Kidney capillary endothelial cell (primary cell): ENCODE results near the gene ISY1.
"Not testable (repeated sequence)": the region's sequence is repeated elsewhere in the genome, so short reads cannot be mapped to it uniquely, and the experiment has no call there.

Experiments
- DNase-seq: peaks from one replicate; pipeline ENCODE4 v3.0.0-alpha.2; 2018; ENCODE audit warnings: low spot score

The ISY1 gene

GRCh38 chr3:129160891-129161859 lies at the start of gene ISY1:
Gene ISY1 (minus strand): TSS chr3:129161063. CDS start chr3:129160975, 88 bp downstream.
- peak; percentile 97 for DNase-seq

GRCh38 chr3:129207479-129207878 lies 46.6 kb upstream of the ISY1 start:
- no peak for DNase-seq

GRCh38 chr3:129205109-129205832 lies 44.4 kb upstream of the ISY1 start:
- DNase-seq = no peak

GRCh38 chr3:129204473-129204872 lies 43.6 kb upstream of the ISY1 start:
- DNase-seq = no peak

- DNase-seq = no peak
Measured at GRCh38 chr3:129199366-129199765, 38.5 kb upstream of the ISY1 start.

GRCh38 chr3:129197321-129197720 lies 36.5 kb upstream of the ISY1 start:
- DNase-seq = no peak

GRCh38 chr3:129196601-129197000 lies 35.7 kb upstream of the ISY1 start:
- DNase-seq = no peak

GRCh38 chr3:129195731-129196256 lies 34.9 kb upstream of the ISY1 start:
- DNase-seq = peak; percentile 89

- not testable (repeated sequence) for DNase-seq
Measured at GRCh38 chr3:129189793-129190192, 28.9 kb upstream of the ISY1 start.

GRCh38 chr3:129187857-129188256 lies 27.0 kb upstream of the ISY1 start:
- no peak for DNase-seq

- no peak for DNase-seq
Measured at GRCh38 chr3:129185783-129186182, 24.9 kb upstream of the ISY1 start.

GRCh38 chr3:129184784-129185542 lies 24.1 kb upstream of the ISY1 start:
- DNase-seq = not testable (repeated sequence)

GRCh38 chr3:129184396-129184657 lies 23.5 kb upstream of the ISY1 start:
- DNase-seq = no peak

GRCh38 chr3:129183569-129184395 lies 22.9 kb upstream of the ISY1 start, which contains the start of gene CNBP:
Gene CNBP (minus strand): TSS chr3:129183896. CDS start chr3:129171757, 12,139 bp downstream.
- peak; percentile 94 for DNase-seq

- no peak for DNase-seq
Measured at GRCh38 chr3:129182390-129183185, 21.7 kb upstream of the ISY1 start.

- DNase-seq = no peak
Measured at GRCh38 chr3:129181819-129182218, 21.0 kb upstream of the ISY1 start.

- no peak for DNase-seq
Measured at GRCh38 chr3:129180461-129180860, 19.6 kb upstream of the ISY1 start.

- DNase-seq = no peak
Measured at GRCh38 chr3:129176051-129176450, 15.2 kb upstream of the ISY1 start.

GRCh38 chr3:129173725-129174124 lies 12.9 kb upstream of the ISY1 start:
- no peak for DNase-seq

- no peak for DNase-seq
Measured at GRCh38 chr3:129173206-129173605, 12.3 kb upstream of the ISY1 start.
